Trophoblast cell (in vitro differentiated cells and primary cell): ENCODE results near the gene COL19A1.

Source experiments
- DNase-seq, 2 donors: peaks; one replicate each; pipeline ENCODE4 v3.0.0-alpha.2; 2016
- H2AFZ ChIP-seq: 2 replicates; pipeline ENCODE4 v1.6.1; 2013; ENCODE audit warnings: low read length, moderate library complexity, mild to moderate bottlenecking; ENCODE audit not compliant: insufficient read depth, poor library complexity
- H2AK5ac ChIP-seq: 2 replicates; pipeline ENCODE4 v1.6.1; 2013; ENCODE audit warnings: mild to moderate bottlenecking, low read length
- H2BK120ac ChIP-seq: 2 replicates; pipeline ENCODE4 v1.6.1; 2013; ENCODE audit warnings: low read length, mild to moderate bottlenecking, moderate library complexity; ENCODE audit not compliant: insufficient read depth, poor library complexity
- H2BK12ac ChIP-seq: 2 replicates; pipeline ENCODE4 v1.6.1; 2013; ENCODE audit warnings: mild to moderate bottlenecking, low read length, moderate library complexity
- H2BK5ac ChIP-seq: 2 replicates; pipeline ENCODE4 v1.6.1; 2013; ENCODE audit warnings: low read length, low read depth, moderate library complexity, mild to moderate bottlenecking; ENCODE audit not compliant: poor library complexity
- H3K14ac ChIP-seq: 2 replicates; pipeline ENCODE4 v1.6.1; 2013; ENCODE audit warnings: mild to moderate bottlenecking, low read length
- H3K18ac ChIP-seq: 2 replicates; pipeline ENCODE4 v1.6.1; 2013; ENCODE audit warnings: mild to moderate bottlenecking, low read length
- H3K23ac ChIP-seq: 2 replicates; pipeline ENCODE4 v1.6.1; 2013; ENCODE audit warnings: low read length
- H3K27ac ChIP-seq: 2 replicates; pipeline ENCODE4 v1.5.1; 2013; ENCODE audit warnings: low read depth, mild to moderate bottlenecking, inconsistent platforms, low read length, moderate library complexity
- H3K27me3 ChIP-seq: 2 replicates; pipeline ENCODE4 v1.6.1; 2013; ENCODE audit warnings: inconsistent platforms, mild to moderate bottlenecking, low read length, moderate library complexity; ENCODE audit not compliant: insufficient read depth
- H3K36me3 ChIP-seq, 2 experiments: 1 replicate in 1 of 2; 2 replicates in 1 of 2; pipeline ENCODE4 v1.6.1; 2013; ENCODE audit warnings: low read length in 2 of 2, mild to moderate bottlenecking in 2 of 2, moderate library complexity in 1 of 2; ENCODE audit not compliant: insufficient read depth in 2 of 2, control insufficient read depth in 1 of 2
- H3K4ac ChIP-seq: 2 replicates; pipeline ENCODE4 v1.6.1; 2013; ENCODE audit warnings: low read depth, mild to moderate bottlenecking, low read length, moderate library complexity
- H3K4me1 ChIP-seq, 2 experiments: 1 replicate in 1 of 2; 2 replicates in 1 of 2; pipeline ENCODE4 v1.6.1; 2013; ENCODE audit warnings: low read length in 2 of 2, mild to moderate bottlenecking in 2 of 2, moderate library complexity in 1 of 2; ENCODE audit not compliant: insufficient read depth in 2 of 2, control insufficient read depth in 1 of 2
- H3K4me2 ChIP-seq: 2 replicates; pipeline ENCODE4 v1.6.1; 2013; ENCODE audit warnings: inconsistent platforms, mild to moderate bottlenecking, low read length, moderate library complexity
- H3K4me3 ChIP-seq: 2 replicates; pipeline ENCODE4 v1.5.1; 2013; ENCODE audit warnings: mild to moderate bottlenecking, low read depth, low read length, inconsistent platforms
- H3K79me1 ChIP-seq: one replicate; pipeline ENCODE4 v1.6.1; 2013; ENCODE audit warnings: low read length
- H3K79me2 ChIP-seq: 2 replicates; pipeline ENCODE4 v1.6.1; 2013; ENCODE audit warnings: low read length, mild to moderate bottlenecking; ENCODE audit not compliant: control insufficient read depth, insufficient read depth, poor library complexity
- H3K9ac ChIP-seq: 2 replicates; pipeline ENCODE4 v1.6.1; 2013; ENCODE audit warnings: mild to moderate bottlenecking, low read length
- H3K9me3 ChIP-seq: 2 replicates; pipeline ENCODE4 v1.6.1; 2013; ENCODE audit warnings: low read depth, mild to moderate bottlenecking, control low read depth, inconsistent platforms, low read length; ENCODE audit not compliant: insufficient read depth
- H4K12ac ChIP-seq: 2 replicates; pipeline ENCODE4 v1.6.1; 2013; ENCODE audit warnings: low read depth, mild to moderate bottlenecking, low read length, moderate library complexity
- H4K8ac ChIP-seq: 2 replicates; pipeline ENCODE4 v1.6.1; 2013; ENCODE audit warnings: low read depth, mild to moderate bottlenecking, low read length, moderate library complexity
- H4K91ac ChIP-seq: one replicate; pipeline ENCODE4 v1.6.1; 2013; ENCODE audit warnings: low read depth, mild to moderate bottlenecking, low read length, moderate library complexity
- WGBS: extraction: QIAGEN DNeasy Blood & Tissue Kit; methylation state at CpG from one replicate; pipeline ENCODE4 v1.1.7; 2013; ENCODE audit warnings: missing lambda C conversion rate; ENCODE audit not compliant: insufficient read length, insufficient coverage; ENCODE audit errors: extremely low coverage; 5-methylcytosine and 5-hydroxymethylcytosine counted together

COL19A1 gene

GRCh38 chr6:70252604-70253003 lies 386.2 kb downstream of the COL19A1 start:
- no peak overlapping the region for H3K4ac ChIP-seq
- H3K9me3 ChIP-seq, result no peaks in the 10 kb centered on the region
- H4K91ac ChIP-seq, result no peak overlapping the region
- H3K4me2 ChIP-seq, result no peak overlapping the region
- no peak overlapping the region for H2AK5ac ChIP-seq
- no peak overlapping the region for H3K23ac ChIP-seq
- no peak overlapping the region for H3K18ac ChIP-seq
- WGBS, result no CpG with 5 or more reads among the region's 2 CpGs
- H2BK12ac ChIP-seq, result no peak overlapping the region
- no peak overlapping the region for H4K12ac ChIP-seq
- H3K9ac ChIP-seq, result no peak overlapping the region
- no peak overlapping the region for H4K8ac ChIP-seq
- H3K27me3 ChIP-seq, result no peaks in the 10 kb centered on the region
- H3K79me2 ChIP-seq, result no peaks in the 10 kb centered on the region
- H3K4me3 ChIP-seq, result no peak overlapping the region
- no peak overlapping the region for H3K27ac ChIP-seq
- H2BK5ac ChIP-seq, result no peak overlapping the region
- H3K4me1 ChIP-seq, result no peaks in the 10 kb centered on the region
- H3K79me1 ChIP-seq, result no peaks in the 10 kb centered on the region
- no peaks in the 10 kb centered on the region for H3K36me3 ChIP-seq
- H3K14ac ChIP-seq, result no peak overlapping the region
- no peak overlapping the region for H2BK120ac ChIP-seq
- H2AFZ ChIP-seq, result no peak overlapping the region
- no peak for DNase-seq

- Histone ChIP-seq H2BK12ac (no peak overlapping the region), H2AFZ (no peak overlapping the region), H3K4me2 (no peak overlapping the region), H3K23ac (no peak overlapping the region), H4K91ac (no peak overlapping the region), H3K4me1 (no peaks in the 10 kb centered on the region), H3K79me1 (no peaks in the 10 kb centered on the region), H3K18ac (no peak overlapping the region), H2BK120ac (no peak overlapping the region), H3K9me3 (no peaks in the 10 kb centered on the region), H2BK5ac (no peak overlapping the region), H3K4ac (no peak overlapping the region), H3K27me3 (no peaks in the 10 kb centered on the region), H3K79me2 (no peaks in the 10 kb centered on the region), H4K8ac (no peak overlapping the region), H2AK5ac (no peak overlapping the region), H3K9ac (no peak overlapping the region), H4K12ac (no peak overlapping the region), H3K14ac (no peak overlapping the region), H3K36me3 (no peaks in the 10 kb centered on the region), H3K4me3 (no peak overlapping the region), H3K27ac (no peak overlapping the region)
- no CpG with 5 or more reads among the region's 3 CpGs for WGBS
- DNase-seq, result no peak
Observed at GRCh38 chr6:70253923-70254322, 387.6 kb downstream of the COL19A1 start.

DNA sequence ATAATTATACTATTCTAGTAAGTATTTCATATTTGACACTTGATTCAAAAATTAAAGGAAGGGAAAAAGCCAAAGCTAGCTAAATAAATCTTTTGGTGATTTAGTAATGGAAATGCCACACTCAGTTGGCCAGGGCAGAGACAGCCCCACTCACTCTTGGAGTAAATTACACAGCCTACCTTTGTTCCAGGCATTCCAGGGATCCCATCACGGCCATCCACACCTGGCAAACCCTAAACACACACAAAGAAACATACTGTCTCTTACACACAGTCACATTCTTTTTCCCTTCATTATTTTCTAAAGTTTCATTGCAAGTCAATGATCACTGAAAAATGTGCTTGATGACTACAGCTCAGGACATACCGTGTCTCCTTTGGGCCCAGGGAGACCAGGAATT lies 388.4 kb downstream of the COL19A1 start:
- no peak overlapping the region for H4K8ac ChIP-seq
- H3K18ac ChIP-seq, result no peak overlapping the region
- no peaks in the 10 kb centered on the region for H3K79me2 ChIP-seq
- no peak overlapping the region for H3K4me3 ChIP-seq
- no peak overlapping the region for H3K9ac ChIP-seq
- no peak overlapping the region for H4K12ac ChIP-seq
- no peak overlapping the region for H3K27ac ChIP-seq
- no peak overlapping the region for H2BK5ac ChIP-seq
- H3K4ac ChIP-seq, result no peak overlapping the region
- no peaks in the 10 kb centered on the region for H3K9me3 ChIP-seq
- H2BK120ac ChIP-seq, result no peak overlapping the region
- no peak overlapping the region for H3K23ac ChIP-seq
- no peaks in the 10 kb centered on the region for H3K79me1 ChIP-seq
- H3K4me1 ChIP-seq, result no peaks in the 10 kb centered on the region
- H3K14ac ChIP-seq, result no peak overlapping the region
- no peak overlapping the region for H2AK5ac ChIP-seq
- no peak overlapping the region for H3K4me2 ChIP-seq
- DNase-seq, result no peak
- H4K91ac ChIP-seq, result no peak overlapping the region
- no peaks in the 10 kb centered on the region for H3K36me3 ChIP-seq
- WGBS, result no CpG with 5 or more reads among the region's 2 CpGs
- H2AFZ ChIP-seq, result no peak overlapping the region
- H2BK12ac ChIP-seq, result no peak overlapping the region
- no peaks in the 10 kb centered on the region for H3K27me3 ChIP-seq

DNA sequence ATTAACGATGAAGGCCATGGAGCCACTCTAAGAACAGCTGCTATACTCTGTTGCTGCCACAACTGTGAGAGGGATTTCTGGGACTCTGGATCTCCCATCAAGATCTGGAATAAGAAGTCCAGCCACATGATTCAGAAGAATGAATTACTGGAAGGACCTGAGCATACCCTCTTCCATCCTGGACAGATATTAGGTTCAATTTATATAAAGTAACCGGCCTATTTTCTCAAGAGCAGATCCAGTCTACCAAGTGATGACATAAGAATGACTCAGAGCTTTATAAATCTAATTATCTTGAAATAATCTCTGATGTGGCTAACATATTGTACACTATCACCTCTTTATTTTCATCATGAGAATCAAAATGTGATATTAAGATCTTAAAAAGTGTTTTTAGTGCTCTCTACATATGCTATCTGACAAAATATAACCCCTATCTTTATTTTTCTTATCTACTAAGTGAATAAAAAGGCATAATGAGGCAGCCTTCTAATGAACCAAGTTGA lies 391.5 kb downstream of the COL19A1 start:
- no peak overlapping the region for H3K4ac ChIP-seq
- no peak overlapping the region for H2BK12ac ChIP-seq
- H2BK5ac ChIP-seq, result no peak overlapping the region
- no peak overlapping the region for H3K23ac ChIP-seq
- H2AK5ac ChIP-seq, result no peak overlapping the region
- no peaks in the 10 kb centered on the region for H3K79me1 ChIP-seq
- no peaks in the 10 kb centered on the region for H3K4me1 ChIP-seq
- no peak overlapping the region for H3K4me3 ChIP-seq
- no peak overlapping the region for H3K4me2 ChIP-seq
- H4K12ac ChIP-seq, result no peak overlapping the region
- H3K27me3 ChIP-seq, result no peaks in the 10 kb centered on the region
- no peak overlapping the region for H3K9ac ChIP-seq
- H3K9me3 ChIP-seq, result no peaks in the 10 kb centered on the region
- no peaks in the 10 kb centered on the region for H3K79me2 ChIP-seq
- no peaks in the 10 kb centered on the region for H3K36me3 ChIP-seq
- H3K14ac ChIP-seq, result no peak overlapping the region
- WGBS, result no CpG with 5 or more reads among the region's 2 CpGs
- no peak overlapping the region for H4K91ac ChIP-seq
- no peak overlapping the region for H4K8ac ChIP-seq
- no peak overlapping the region for H3K18ac ChIP-seq
- H3K27ac ChIP-seq, result no peak overlapping the region
- no peak overlapping the region for H2AFZ ChIP-seq
- H2BK120ac ChIP-seq, result no peak overlapping the region
- no peak for DNase-seq
